Natural killer cell treated with Interleukin-12 subunit alpha and Interleukin-12 subunit beta and Interleukin-15 and Interleukin-18, amount 100 ng/mL, for 72 hours (primary cell): Measurements from ENCODE around the gene HOGA1. TPM values are rescaled to one million over a fixed set of nuclear protein-coding genes. Genes with fewer than 3 reads are reported as not detected.
A peak's percentile ranks its signal among the peaks of the same experiment; 100 is the strongest.
"Not testable (repeated sequence)": the region's sequence is repeated elsewhere in the genome, so short reads cannot be mapped to it uniquely, and the experiment has no call there.

Experiments
- ATAC-seq, 2 donors: fragments of 150-1000 bp; cut with Tn5 transposase in 1 of 2; sonication (Bioruptor Pico), chemical (Tn5 transposase) in 1 of 2; 2 replicates each; pipeline ENCODE4 v1.10.0; 2021
- DNase-seq: peaks from one replicate; pipeline ENCODE4 v3.0.0; 2022; ENCODE audit warnings: low spot score
- H3K27ac Mint-ChIP-seq, 2 donors: 1 replicate in 1 of 2; 2 replicates in 1 of 2; pipeline ENCODE4 v1.8.0; 2022; ENCODE audit warnings: mixed read lengths in 2 of 2, mild to moderate bottlenecking in 1 of 2, moderate library complexity in 1 of 2
- H3K27me3 Mint-ChIP-seq, 2 donors: 1 replicate in 1 of 2; 2 replicates in 1 of 2; pipeline ENCODE4 v1.8.0; 2022; ENCODE audit warnings: mixed read lengths in 2 of 2
- H3K36me3 Mint-ChIP-seq: one replicate; pipeline ENCODE4 v1.8.0; 2022; ENCODE audit warnings: mixed read lengths
- H3K4me1 Mint-ChIP-seq, 2 donors: 1 replicate in 1 of 2; 2 replicates in 1 of 2; pipeline ENCODE4 v1.8.0; 2022; ENCODE audit warnings: low read depth in 2 of 2, mixed read lengths in 2 of 2, mild to moderate bottlenecking in 1 of 2
- H3K4me3 Mint-ChIP-seq: one replicate; pipeline ENCODE4 v1.8.0; 2022; ENCODE audit warnings: mixed read lengths
- H3K9me3 Mint-ChIP-seq: 2 replicates; pipeline ENCODE4 v1.8.0; 2022; ENCODE audit warnings: mixed read lengths
- total RNA-seq, 2 donors: library from RNA; stranded (reverse); gene quantifications; one replicate each; pipeline ENCODE4 v1.2.3, GENCODE V29; 2022

The HOGA1 gene
- total RNA-seq, 2 donors from 2014 or later = not detected

DNA sequence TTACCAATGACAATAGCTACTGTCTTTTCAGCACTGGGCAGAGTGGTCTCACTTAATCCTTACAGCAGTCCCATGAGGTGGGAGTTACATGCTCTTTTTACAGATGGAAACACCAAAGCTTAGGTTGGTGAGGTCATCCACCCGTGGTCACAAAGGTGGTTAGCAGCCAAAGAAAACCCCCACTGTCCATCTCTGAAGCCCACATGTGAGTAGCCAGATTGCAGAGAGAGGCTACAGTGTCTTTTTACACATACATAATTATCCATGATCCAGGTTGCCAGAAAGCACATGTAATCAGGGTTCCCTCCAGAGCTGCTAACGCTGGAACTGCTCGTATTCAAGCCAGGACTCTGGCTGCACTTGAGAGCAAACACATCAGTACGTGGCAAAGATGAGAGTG, 36.2 kb upstream of the HOGA1 start:
- Mint-ChIP-seq H3K27me3 (peaks cover 0 to 2% of the 10 kb centered on the region in 2 donors), H3K36me3 (no peaks in the 10 kb centered on the region), H3K4me3 (no peak overlapping the region), H3K9me3 (no peaks in the 10 kb centered on the region), H3K27ac (no peak overlapping the region), H3K4me1 (peaks cover 7 to 8% of the 10 kb centered on the region in 2 donors)
- DNase-seq (no peak), ATAC-seq (no peak)

DNA sequence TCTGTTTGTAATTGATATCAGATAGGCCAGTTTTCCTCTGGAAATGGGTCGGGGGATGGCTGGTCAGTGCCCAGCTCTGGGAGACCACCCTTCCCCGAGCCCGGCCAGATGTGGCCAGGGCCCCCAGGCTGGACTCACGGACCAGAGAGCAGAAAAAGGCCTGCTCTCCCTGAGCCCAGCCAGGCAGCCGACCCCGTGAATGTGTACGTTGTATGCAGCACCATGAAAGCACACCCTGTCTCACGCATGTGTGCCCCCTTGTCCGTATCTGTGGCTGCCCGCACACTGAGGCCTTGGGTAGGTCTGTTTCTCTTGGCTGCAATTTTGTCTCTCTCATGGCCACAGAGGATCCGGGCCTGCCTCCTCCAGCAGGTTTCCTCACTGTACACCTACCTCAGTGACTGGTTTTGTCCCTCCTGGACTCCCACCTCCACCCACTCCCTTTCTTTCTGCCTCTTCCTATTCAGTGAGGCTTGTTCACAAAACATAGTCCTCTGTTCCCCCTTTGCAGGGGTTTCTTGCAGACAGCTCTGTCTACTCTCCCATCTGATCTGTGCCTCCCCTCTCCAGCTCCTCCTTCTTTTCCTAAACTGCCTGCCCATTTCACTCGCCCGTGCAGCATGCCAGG, 35.2 kb upstream of the HOGA1 start:
- Mint-ChIP-seq H3K4me1 (no peaks in the 10 kb centered on the region), H3K27me3 (no peaks in the 10 kb centered on the region), H3K4me3 (no peak overlapping the region), H3K36me3 (no peaks in the 10 kb centered on the region), H3K9me3 (no peaks in the 10 kb centered on the region), H3K27ac (peak overlapping the region in 1 of 2 donors; percentile 61)
- DNase-seq (no peak), ATAC-seq (no peak)

DNA sequence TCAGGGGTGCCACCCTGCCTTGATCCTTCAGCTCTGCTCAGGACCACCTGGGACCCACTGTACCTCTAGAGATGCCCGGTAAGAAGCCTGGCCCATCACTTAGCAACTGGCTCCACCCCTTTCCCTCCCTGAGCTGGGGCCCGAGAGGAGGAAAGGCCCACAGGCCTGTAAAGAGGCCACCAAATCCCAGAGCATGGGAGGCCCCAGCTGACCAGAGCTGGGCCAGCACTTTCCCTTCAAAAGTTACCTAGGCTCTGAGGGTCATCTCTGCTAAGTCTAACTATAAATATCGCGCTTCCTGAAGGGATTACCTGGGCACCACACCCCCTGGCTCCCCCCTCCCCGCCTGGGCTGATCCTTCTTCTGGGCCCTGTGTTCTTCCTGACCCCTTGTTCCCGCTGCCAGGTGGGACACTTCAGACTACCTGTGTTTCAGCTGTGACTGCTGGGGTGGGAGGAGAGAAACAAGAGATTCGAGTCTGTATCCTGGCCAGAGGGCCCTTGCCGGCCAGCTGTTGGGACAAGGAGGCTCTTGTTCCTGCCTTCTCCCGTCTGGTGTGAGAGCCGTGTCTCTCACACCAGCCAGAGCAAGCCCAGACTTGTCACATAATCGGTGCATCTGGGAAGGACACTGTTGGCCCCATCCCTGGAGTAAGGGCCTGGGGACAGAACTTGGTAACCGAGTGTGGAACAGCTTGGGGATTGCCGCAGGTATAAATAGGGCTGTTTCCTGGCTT, 34.4 kb upstream of the HOGA1 start:
- ATAC-seq (peak in 1 of 2 donors; percentile 3), DNase-seq (no peak)
- Mint-ChIP-seq H3K4me1 (no peaks in the 10 kb centered on the region), H3K9me3 (no peaks in the 10 kb centered on the region), H3K27ac (peak overlapping the region in 1 of 2 donors; percentile 61), H3K36me3 (no peaks in the 10 kb centered on the region), H3K27me3 (no peaks in the 10 kb centered on the region), H3K4me3 (no peak overlapping the region)

DNA sequence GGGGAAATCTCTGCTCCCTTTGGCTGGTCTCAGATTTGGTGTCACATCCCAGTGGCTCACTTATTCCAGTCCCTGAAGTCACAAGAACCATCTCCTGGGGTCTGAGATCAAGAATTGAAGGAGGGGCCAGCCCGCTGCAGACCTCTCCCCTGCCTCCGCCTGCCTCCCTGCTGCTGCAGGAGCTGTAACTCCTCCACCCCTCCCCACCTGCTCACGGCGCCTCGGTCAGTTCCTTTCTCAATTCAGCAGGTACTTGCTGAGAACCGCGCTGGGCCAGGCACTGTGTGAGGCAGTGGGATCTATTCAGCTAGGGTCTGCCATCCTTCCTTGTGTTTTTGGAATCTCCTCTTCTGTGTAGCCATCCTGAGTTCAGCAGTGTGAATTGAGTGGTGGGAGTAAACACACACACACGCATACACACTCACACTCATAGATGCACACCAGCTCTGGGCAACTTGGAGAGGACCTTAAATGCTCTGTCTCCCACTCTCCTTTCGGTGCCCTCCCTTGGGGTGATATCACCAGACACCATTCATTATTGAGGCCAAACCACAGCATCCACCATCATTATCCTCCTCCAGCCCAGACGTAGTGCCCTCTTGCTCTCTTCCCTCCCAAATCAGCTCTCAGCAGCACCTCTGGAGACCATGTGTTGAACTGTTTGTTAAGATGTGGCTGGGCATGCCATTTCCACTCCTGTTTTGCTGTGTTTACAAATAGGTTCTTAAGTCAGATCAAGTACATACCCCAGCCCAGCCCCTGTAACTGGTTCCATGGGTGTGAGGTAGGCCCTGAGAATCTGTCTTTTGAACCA, 33.6 kb upstream of the HOGA1 start:
- DNase-seq (no peak), ATAC-seq (no peak)
- Mint-ChIP-seq H3K4me1 (no peaks in the 10 kb centered on the region), H3K4me3 (no peak overlapping the region), H3K27me3 (no peaks in the 10 kb centered on the region), H3K9me3 (no peaks in the 10 kb centered on the region), H3K27ac (no peak overlapping the region), H3K36me3 (no peaks in the 10 kb centered on the region)

DNA sequence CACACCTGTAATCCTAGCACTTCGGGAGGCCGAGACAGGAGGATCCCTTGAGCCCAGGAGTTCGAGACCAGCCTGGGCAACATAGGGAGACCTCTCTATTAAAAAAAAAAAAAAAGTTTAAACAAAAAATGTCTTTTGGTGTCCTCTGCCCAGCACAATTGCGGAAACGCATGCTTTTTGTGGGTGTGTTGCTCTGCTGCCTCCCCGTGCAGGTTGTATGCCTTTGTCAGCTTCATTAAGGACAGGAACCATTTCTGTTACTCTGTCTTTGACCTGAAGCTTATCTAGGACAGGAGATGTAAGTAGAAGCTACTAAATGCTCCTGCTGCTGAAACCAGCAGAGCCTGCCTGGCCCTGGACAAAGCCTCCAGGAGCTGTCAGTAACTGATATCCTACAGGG, 32.9 kb upstream of the HOGA1 start:
- no peak for DNase-seq
- H3K4me3 Mint-ChIP-seq = no peak overlapping the region
- H3K27me3 Mint-ChIP-seq = no peaks in the 10 kb centered on the region
- no peaks in the 10 kb centered on the region for H3K9me3 Mint-ChIP-seq
- H3K27ac Mint-ChIP-seq = no peak overlapping the region
- H3K4me1 Mint-ChIP-seq = no peaks in the 10 kb centered on the region
- no peak for ATAC-seq
- H3K36me3 Mint-ChIP-seq = no peaks in the 10 kb centered on the region

DNA sequence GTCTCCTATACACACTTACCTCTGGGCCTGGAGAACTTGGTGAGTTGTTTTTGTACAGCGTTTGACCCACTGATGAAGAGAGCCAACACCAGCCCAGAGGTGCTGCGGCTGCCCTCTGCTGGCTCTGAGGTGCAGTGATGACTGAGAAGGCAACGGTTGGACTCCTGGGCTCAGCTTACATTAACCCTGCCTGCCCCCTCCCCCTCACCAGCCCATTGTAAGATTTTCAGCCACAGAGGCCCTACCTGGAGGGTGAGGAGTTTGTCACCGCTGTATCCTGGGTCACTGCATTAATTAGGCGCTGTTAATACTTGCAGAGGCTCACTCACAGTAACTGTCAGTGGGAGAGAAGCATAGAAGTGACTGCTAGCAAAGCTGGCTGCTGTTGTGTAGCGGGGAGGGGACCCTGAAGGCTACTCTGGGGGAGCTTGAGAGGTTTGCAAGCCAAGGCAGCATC, 30.6 kb upstream of the HOGA1 start:
- ATAC-seq (peak; percentile 72 to 73), DNase-seq (no peak)
- H3K4me1 Mint-ChIP-seq = no peaks in the 10 kb centered on the region
- H3K4me3 Mint-ChIP-seq = no peak overlapping the region
- no peaks in the 10 kb centered on the region for H3K9me3 Mint-ChIP-seq
- H3K36me3 Mint-ChIP-seq = no peaks in the 10 kb centered on the region
- no peaks in the 10 kb centered on the region for H3K27me3 Mint-ChIP-seq
- no peak overlapping the region for H3K27ac Mint-ChIP-seq

DNA sequence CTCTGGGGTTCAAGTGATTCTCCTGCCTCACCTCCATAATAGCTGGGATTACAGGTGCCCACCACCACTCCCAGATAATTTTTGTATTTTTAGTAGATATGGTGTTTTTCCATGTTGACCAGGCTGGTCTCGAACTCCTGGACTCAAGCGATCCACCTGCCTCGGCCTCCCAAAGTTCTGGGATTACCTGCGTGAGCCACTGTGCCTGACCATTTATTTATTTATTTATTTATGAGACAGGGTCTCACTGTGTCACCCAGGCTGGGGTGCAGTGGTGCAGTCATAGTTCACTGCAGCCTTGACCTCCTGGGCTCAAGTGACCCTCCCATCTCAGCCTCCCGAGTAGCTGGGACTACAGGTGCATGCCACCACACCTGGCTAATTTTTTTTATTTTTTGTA, 29.9 kb upstream of the HOGA1 start:
- not testable (repeated sequence) for H3K27me3 Mint-ChIP-seq, H3K4me1 Mint-ChIP-seq, H3K9me3 Mint-ChIP-seq, H3K4me3 Mint-ChIP-seq, H3K36me3 Mint-ChIP-seq, DNase-seq, ATAC-seq, H3K27ac Mint-ChIP-seq

DNA sequence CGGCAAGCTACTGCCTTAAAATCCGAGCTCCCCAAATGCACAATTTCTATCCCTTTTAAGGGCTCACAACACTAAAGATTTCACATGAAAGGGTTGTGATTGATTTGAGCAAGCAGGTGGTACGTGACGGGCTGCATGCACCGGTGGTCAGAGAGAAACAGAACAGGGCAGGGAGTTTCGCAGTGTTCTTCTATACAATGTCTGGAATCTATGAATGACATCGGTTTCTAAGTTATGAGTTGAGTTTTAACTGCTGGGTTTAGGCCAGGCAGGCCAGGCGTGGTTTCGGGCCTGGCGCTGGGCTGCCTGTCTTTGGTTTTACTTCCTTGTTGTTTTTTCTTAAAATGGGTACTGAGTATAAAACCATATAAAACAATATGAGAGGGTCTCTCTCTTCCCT, 28.6 kb upstream of the HOGA1 start:
- not testable (repeated sequence) for H3K4me1 Mint-ChIP-seq, H3K4me3 Mint-ChIP-seq, H3K27ac Mint-ChIP-seq, H3K27me3 Mint-ChIP-seq, H3K9me3 Mint-ChIP-seq, H3K36me3 Mint-ChIP-seq, ATAC-seq
- DNase-seq = peak; percentile 8

DNA sequence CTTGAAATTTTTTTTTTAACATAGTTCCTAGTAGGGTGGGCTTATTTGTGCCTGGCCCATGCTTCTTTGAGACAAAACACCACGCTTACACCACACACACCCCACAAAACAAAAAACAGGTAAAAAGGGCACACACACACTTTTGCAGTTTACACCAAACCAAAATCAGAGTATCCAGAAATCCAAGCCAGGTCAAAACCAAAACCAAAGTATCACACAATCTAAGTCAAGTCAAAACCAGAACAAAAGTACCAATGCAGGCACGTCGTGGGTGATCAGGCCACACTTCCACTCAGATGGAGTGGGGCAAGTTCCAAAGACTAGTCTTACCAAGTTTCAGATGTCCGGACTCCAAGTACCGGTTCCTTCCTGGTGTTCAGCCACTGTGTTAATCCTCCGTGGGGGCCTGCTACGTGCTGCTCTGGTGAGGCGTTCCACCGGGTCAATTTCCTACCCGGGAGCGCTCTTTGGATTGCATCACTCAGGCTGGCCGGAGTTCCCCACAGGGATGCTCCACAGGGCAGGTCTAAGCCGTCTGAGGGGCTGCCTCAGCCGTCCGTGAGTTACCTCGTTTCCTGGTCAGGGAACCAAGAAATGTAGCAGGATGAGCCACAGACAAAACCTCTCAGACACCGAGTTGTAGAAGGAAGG, 23.3 kb upstream of the HOGA1 start:
- not testable (repeated sequence) for H3K9me3 Mint-ChIP-seq, H3K27ac Mint-ChIP-seq, H3K27me3 Mint-ChIP-seq, H3K4me1 Mint-ChIP-seq, DNase-seq, H3K4me3 Mint-ChIP-seq, ATAC-seq, H3K36me3 Mint-ChIP-seq

DNA sequence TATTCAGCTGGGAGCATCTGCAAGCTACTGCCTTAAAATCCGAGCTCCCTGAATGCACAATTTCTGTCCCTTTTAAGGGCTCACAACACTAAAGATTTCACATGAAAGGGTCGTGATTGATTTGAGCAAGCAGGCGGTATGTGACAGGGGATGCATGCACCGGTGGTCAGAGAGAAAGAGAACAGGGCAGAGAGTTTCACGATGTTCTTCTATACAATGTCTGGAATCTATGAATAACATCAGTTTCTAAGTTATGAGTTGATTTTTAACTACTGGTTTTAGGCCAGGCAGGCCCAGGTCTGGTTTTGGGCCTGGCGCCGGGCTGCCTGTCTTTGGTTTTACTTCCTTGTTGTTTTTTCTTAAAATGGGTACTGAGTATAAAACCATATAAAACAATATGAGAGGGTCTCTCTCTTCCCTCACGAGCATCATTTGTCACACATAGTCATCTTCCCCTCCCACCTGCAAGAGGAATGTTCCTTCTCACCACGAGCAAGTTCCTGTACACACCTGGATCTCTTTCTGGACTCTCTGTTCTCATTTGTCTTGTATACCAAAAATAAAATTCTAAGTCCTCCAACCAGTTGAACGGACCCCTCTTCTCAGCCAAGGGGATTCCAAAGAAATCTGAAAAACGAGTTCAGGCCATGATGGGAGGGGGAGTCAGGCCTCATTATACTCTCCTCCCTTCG, 22.7 kb upstream of the HOGA1 start:
- ATAC-seq, H3K9me3 Mint-ChIP-seq, H3K4me1 Mint-ChIP-seq, H3K36me3 Mint-ChIP-seq, DNase-seq, H3K27ac Mint-ChIP-seq, H3K27me3 Mint-ChIP-seq, H3K4me3 Mint-ChIP-seq: not testable (repeated sequence)

DNA sequence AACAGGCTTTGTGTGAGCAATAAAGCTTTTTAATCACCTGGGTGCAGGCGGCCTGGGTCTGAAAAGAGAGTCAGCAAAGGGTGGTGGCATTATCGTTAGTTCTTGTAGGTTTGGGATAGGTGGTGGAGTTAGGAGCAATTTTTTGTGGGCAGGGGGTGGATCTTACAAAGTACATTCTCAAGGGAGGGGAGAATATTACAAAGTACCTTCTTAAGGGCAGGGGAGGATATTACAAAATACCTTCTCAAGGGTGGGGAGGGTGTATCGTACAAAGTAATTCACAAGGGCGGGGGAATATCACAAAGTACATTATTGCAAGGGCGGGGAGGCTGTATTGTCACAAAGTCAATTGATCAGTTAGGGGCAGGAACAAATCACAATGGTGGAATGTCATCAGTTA, 21.9 kb upstream of the HOGA1 start:
- H3K27ac Mint-ChIP-seq, ATAC-seq, H3K36me3 Mint-ChIP-seq, H3K4me3 Mint-ChIP-seq, H3K9me3 Mint-ChIP-seq, H3K4me1 Mint-ChIP-seq, DNase-seq, H3K27me3 Mint-ChIP-seq: not testable (repeated sequence)

DNA sequence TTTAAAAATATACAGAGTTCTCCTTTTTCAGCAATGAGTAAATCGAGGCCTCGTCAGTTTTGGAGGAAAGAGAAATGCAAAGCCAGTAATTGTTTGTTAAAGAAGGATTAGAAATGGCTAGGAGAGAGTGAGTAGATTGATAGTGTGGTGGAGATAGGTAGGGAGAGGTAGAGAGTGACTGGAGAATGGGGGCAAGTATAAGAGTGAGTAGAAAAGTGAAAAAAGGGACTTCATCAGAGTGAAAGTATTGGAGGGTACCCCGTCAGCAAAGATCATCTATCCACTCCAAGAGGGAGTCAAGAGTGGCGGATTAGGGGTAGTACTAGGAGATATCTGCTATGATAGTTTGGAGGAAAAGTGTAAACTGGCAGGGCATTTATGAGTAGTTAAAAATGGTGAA, 20.9 kb upstream of the HOGA1 start:
- peaks cover 0 to 5% of the 10 kb centered on the region in 2 donors for H3K27me3 Mint-ChIP-seq
- no peaks in the 10 kb centered on the region for H3K4me1 Mint-ChIP-seq
- no peak overlapping the region for H3K4me3 Mint-ChIP-seq
- no peak for ATAC-seq
- no peaks in the 10 kb centered on the region for H3K9me3 Mint-ChIP-seq
- H3K36me3 Mint-ChIP-seq = no peaks in the 10 kb centered on the region
- DNase-seq = no peak
- no peak overlapping the region for H3K27ac Mint-ChIP-seq

DNA sequence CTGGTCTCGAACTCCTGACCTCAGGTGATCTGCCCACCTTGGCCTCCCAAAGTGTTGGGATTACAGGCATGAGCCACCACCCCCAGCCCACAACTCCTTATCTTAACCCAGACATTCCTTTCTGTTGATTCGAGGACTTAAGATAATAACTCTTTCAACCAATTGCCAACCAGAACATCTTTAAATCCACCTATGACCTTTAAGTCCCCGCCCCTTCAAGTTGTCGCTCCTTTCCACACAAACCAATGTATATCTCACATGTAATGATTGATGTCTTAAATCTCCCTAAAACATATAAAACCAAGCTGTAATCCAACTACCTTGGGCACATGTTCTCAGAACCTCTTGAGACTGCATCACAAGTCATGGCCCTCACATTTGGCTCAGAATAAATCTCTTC, 19.4 kb upstream of the HOGA1 start:
- ATAC-seq (no peak), DNase-seq (no peak)
- Mint-ChIP-seq H3K4me1 (no peaks in the 10 kb centered on the region), H3K36me3 (no peaks in the 10 kb centered on the region), H3K4me3 (no peak overlapping the region), H3K27ac (no peak overlapping the region), H3K27me3 (peaks cover 0 to 5% of the 10 kb centered on the region in 2 donors), H3K9me3 (no peaks in the 10 kb centered on the region)
